HG02840 (cell line): ENCODE results near the gene AP2B1.
"Not testable (repeated sequence)": the region's sequence is repeated elsewhere in the genome, so short reads cannot be mapped to it uniquely, and the experiment has no call there.

Experiments
- ATAC-seq: cut with Tn5 transposase; IDR thresholded peaks from one replicate; pipeline ENCODE4 v1.9.1; 2021; ENCODE audit warnings: mild to moderate bottlenecking, moderate library complexity, moderate number of reproducible peaks; ENCODE audit not compliant: unreplicated experiment, low FRiP score

The AP2B1 gene

GRCh38 chr17:35587074-35587961, at the start of gene AP2B1:
AP2B1 (plus strand) TSS chr17:35587322; CDS start chr17:35594031, 6,709 bp downstream.
- ATAC-seq = peak; percentile 81

- ATAC-seq = no peak
Observed at GRCh38 chr17:35537601-35538141, 49.5 kb upstream of the AP2B1 start, which contains the start of gene SLFN12L. SLFN12L (minus strand) TSS chr17:35537678; CDS start chr17:35522364, 15,314 bp downstream.

GRCh38 chr17:35539659-35540026, 47.5 kb upstream of the AP2B1 start:
- no peak for ATAC-seq

- ATAC-seq = no peak
Observed at GRCh38 chr17:35540589-35541404, 46.3 kb upstream of the AP2B1 start.

GRCh38 chr17:35541434-35541833, 45.7 kb upstream of the AP2B1 start:
- no peak for ATAC-seq

- ATAC-seq = no peak
Observed at GRCh38 chr17:35542990-35543389, 44.1 kb upstream of the AP2B1 start.

- no peak for ATAC-seq
Observed at GRCh38 chr17:35543856-35544255, 43.3 kb upstream of the AP2B1 start.

DNA sequence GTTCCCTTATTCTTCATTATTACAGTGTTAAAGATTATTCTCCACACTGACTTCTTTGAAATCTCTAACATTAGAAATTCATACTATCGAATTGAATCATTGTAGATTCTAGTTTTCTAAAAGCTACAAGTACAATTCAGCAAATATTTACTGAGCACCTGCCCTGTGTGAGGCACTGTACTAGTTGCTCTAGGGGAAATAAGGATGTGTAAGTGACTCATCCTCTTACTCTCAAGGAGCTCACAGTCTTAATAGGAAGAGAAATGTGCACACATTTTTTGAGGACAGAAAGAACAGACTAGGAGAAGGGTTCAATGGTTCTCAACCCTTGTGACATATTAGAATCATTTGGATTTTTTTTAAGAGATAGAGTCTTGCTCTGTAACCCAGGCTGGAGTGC, 42.0 kb upstream of the AP2B1 start:
- ATAC-seq = no peak

GRCh38 chr17:35546487-35546886, 40.6 kb upstream of the AP2B1 start:
- ATAC-seq = no peak

GRCh38 chr17:35548208-35548810, 38.8 kb upstream of the AP2B1 start:
- ATAC-seq = no peak

DNA sequence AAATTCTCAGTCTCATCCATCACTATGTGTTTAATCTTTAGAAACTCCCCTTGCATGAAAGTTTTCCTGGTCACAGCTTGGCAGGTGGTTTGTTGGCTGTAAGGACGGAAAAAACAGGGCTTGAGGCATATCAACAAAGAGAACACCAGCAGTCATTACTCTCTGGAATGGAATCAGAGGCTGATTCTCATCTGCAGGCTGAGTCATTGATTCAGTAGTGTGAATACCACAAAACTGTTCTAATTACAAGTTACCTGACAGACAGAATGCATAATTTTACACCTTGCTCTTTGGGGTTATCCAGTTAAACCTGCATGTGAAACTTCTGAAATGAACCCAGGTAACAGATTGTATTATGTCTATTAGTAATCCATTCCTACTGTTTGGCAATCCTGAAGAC, 38.1 kb upstream of the AP2B1 start:
- ATAC-seq = no peak

DNA sequence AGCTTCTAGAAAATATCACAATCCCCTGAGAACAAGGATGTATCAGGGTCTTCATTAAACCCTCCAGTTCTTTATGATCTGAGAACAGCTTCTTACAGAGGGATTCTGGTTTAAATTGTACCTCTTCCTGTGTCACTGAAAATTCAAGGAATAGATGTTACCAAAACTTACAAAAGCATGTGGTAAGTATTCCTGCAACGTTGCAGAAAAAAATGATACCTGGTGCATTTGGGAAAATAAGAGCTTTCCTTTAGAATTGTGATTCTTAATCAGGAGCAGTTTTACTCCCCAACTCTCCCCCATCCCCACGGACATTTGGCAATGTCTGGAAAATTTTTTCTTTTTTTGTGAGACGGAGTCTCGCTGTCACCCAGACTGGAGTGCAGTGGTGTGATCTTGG, 33.8 kb upstream of the AP2B1 start:
- ATAC-seq = no peak

DNA sequence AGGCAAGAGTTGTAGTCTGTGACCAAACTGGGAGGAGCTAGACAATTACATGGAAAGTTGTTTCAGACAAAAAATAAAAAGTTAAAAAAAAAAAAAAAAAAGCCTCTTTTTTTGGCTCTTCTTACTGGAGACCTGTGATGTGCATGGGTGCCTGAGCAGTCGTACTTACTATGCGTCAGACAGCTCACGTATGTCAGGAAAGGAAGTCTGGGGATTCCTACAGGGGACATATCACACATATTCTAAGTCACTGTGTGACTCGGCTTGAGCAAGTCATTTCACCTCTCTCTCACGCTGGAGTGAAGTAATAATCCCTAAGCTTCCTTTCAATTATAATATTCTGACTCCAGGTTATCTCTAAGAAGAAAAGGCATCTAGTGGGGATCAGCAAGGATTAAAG, 32.5 kb upstream of the AP2B1 start:
- ATAC-seq = no peak

- ATAC-seq = no peak
Observed at GRCh38 chr17:35555691-35556090, 31.4 kb upstream of the AP2B1 start.

DNA sequence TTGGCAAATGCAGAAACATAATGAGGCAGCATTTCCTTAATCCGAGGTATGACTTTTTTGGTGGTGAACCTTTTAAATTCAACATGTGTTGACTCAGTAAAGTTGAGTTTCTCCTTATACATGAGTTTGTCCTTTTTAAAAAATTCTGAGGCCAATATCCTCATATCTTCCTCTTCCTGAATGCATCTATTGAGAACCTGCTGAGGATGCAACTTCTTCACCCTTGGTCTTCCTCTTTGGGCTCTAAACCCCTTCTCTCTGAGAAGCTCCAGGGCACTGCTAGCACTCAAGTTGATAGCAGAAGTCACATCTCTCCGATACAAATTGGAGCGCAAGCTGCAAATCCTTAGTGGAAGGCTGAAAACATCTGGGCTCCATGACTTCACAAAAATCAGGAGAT, 29.8 kb upstream of the AP2B1 start:
- ATAC-seq = no peak

- no peak for ATAC-seq
Observed at GRCh38 chr17:35559495-35560210, 27.5 kb upstream of the AP2B1 start.

DNA sequence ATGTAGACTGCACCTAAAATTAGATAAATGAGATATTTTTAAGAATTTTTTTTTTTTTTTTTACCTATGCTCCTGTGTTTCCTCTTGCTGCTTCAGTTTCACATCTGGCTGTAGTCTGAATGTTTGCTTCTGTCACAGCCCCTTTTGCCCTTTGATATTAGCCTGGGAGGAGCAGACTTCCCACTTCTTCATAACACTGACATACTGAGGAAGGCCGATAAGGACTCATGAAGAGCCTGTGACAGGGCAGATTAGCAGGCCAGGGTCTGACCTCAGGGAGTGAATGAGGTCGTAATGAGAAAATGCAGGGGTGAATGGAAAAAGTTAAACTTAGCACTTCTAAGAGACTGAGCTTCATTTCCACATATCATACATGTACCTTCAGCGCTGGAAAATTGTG, 26.4 kb upstream of the AP2B1 start, which contains the start of gene SLFN14:
TSS of gene SLFN14 (minus strand) at position 117 of the 400 bp plus-strand sequence. CDS start 2,757 bp downstream, outside the sequence.
- ATAC-seq = no peak

GRCh38 chr17:35563181-35563580, 23.9 kb upstream of the AP2B1 start:
- ATAC-seq = not testable (repeated sequence)

- no peak for ATAC-seq
Observed at GRCh38 chr17:35566968-35567367, 20.2 kb upstream of the AP2B1 start.

DNA sequence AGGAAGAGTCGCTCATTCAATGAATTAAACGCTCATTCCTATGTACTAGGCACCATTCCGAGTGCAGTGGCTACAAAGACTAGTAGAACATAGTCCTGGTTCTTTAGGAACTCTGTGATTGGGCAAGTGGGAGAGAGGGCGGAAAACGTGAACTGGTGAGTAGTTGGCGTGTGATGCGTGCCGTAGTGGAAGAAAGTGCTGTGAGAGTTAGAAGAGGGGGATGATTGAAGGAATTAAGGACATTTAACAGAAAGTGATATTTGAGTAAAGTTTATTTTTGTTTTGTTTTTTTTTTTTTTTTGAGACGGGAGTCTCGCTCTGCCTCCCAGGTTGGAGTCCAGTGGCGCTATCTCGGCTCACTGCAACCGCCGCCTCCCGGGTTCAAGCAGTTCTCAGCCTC, 18.6 kb upstream of the AP2B1 start:
- ATAC-seq = no peak
